Measurements from ENCODE around the gene RIN3.
"Not testable (repeated sequence)": the region's sequence is repeated elsewhere in the genome, so short reads cannot be mapped to it uniquely, and the experiment has no call there.

Gene RIN3

GRCh38 chr14:92706386-92706785, 192.8 kb downstream of the RIN3 start:
- DNase-seq (ENCODE audit: low read depth, low spot score): no peak
- H3K4me3 ChIP-seq (ENCODE audit: low read depth, low read length): no peak overlapping the region
- TF ChIP-seq CTCF (IDR thresholded peaks at IDR 0.05; ENCODE audit: low read depth, low read length): no peak
- in situ Hi-C loops (cut with HindIII; ENCODE audit: low sequenced_read_pairs): no loop called here

GRCh38 chr14:92709340-92710000, 195.9 kb downstream of the RIN3 start:
- no peak overlapping the region for H3K4me3 ChIP-seq (ENCODE audit: low read depth, low read length)
- in situ Hi-C loops (cut with HindIII; ENCODE audit: low sequenced_read_pairs): no loop called here
- no peak for DNase-seq (ENCODE audit: low read depth, low spot score)
- TF ChIP-seq CTCF (IDR thresholded peaks at IDR 0.05; ENCODE audit: low read depth, low read length): no peak

GRCh38 chr14:92710001-92710341, 196.4 kb downstream of the RIN3 start:
- no peak for TF ChIP-seq CTCF (IDR thresholded peaks at IDR 0.05; ENCODE audit: low read depth, low read length)
- in situ Hi-C loops (cut with HindIII; ENCODE audit: low sequenced_read_pairs): no loop called here
- no peak overlapping the region for H3K4me3 ChIP-seq (ENCODE audit: low read depth, low read length)
- DNase-seq (ENCODE audit: low read depth, low spot score): no peak

GRCh38 chr14:92711976-92712653, 198.5 kb downstream of the RIN3 start:
- H3K4me3 ChIP-seq (ENCODE audit: low read depth, low read length): no peak overlapping the region
- DNase-seq (ENCODE audit: low read depth, low spot score): no peak
- TF ChIP-seq CTCF (IDR thresholded peaks at IDR 0.05; ENCODE audit: low read depth, low read length): no peak
- in situ Hi-C loops (cut with HindIII; ENCODE audit: low sequenced_read_pairs): no loop called here

- in situ Hi-C loops (cut with HindIII; ENCODE audit: low sequenced_read_pairs): no loop called here
- DNase-seq (ENCODE audit: low read depth, low spot score): no peak
- TF ChIP-seq CTCF (IDR thresholded peaks at IDR 0.05; ENCODE audit: low read depth, low read length): no peak
- no peak overlapping the region for H3K4me3 ChIP-seq (ENCODE audit: low read depth, low read length)
Measured at GRCh38 chr14:92712654-92713051, 199.1 kb downstream of the RIN3 start.

- peak; percentile 49 for DNase-seq (ENCODE audit: low read depth, low spot score)
- peak; percentile 86 for TF ChIP-seq CTCF (IDR thresholded peaks at IDR 0.05; ENCODE audit: low read depth, low read length)
- in situ Hi-C loops (cut with HindIII; ENCODE audit: low sequenced_read_pairs); H3K4me3 ChIP-seq (ENCODE audit: low read depth, low read length): not testable (repeated sequence)
Measured at GRCh38 chr14:92714739-92715307, 201.2 kb downstream of the RIN3 start.
